ACHN (cell line): ENCODE results near the gene CCDC15.

Source experiments
- DNase-seq: peaks from one replicate; pipeline ENCODE4 v3.0.0-alpha.2; 2015
- in situ Hi-C: cut with HindIII; loops from 2 replicates; pipeline ENCODE4 v1.10.0; 2017; ENCODE audit warnings: low sequenced_read_pairs, low pct_ligation_motif_present, low pct_unique_long_range_greater_than_20kb

The CCDC15 gene

GRCh38 chr11:124953753-124954589, at the start of gene CCDC15:
Gene CCDC15, plus strand, starts transcription at chr11:124954202. Its CDS starts 531 bp downstream, at chr11:124954733.
- DNase-seq, result peak; percentile 96
- in situ Hi-C loops, result no loop called here

GRCh38 chr11:124915541-124916369, 38.2 kb upstream of the CCDC15 start:
- no peak for DNase-seq
- in situ Hi-C loops, result no loop called here

DNA sequence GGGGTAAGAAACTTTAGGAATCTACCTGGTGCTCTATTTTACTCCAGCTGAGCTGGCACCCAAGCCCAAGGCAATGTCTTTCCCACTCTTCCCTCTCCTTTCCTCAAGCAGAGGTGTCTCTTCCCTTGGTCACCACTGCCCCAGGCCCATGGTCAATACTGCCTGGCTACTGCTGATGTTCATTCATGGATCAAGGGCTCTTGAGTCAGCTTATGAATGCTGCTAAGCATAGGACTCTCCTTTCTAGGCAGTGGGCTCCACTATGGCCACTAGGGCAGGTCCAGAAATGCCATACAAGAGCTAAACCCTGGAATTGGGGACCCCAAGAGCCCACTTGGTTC, 37.7 kb upstream of the CCDC15 start:
- in situ Hi-C loops, result no loop called here
- DNase-seq, result no peak

DNA sequence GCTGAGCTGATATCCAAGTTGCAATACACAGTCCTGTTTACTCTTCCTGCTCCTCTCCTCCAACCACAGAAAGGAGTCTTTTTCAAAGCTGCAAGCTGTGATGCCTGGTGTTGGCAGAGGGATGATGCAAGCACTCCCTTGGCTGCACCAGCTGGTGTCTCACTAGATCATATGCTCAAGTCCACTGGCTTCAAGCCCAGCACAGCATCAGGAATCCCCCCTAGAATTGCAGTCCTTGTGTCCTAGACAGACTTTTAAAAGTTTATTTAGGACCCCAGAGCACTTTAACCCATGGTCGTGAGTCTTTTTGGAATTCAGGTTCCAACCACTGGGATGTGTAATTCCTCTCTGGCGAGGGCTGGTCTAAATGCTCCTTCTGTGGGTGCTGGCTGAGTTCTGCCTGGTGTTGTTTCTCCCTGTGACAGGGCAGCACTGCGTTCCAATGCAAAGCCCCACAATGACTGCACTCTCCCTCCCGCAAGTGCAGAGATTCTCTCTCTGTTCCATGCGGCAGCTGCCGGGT, 36.8 kb upstream of the CCDC15 start:
- DNase-seq, result no peak
- in situ Hi-C loops, result no loop called here

DNA sequence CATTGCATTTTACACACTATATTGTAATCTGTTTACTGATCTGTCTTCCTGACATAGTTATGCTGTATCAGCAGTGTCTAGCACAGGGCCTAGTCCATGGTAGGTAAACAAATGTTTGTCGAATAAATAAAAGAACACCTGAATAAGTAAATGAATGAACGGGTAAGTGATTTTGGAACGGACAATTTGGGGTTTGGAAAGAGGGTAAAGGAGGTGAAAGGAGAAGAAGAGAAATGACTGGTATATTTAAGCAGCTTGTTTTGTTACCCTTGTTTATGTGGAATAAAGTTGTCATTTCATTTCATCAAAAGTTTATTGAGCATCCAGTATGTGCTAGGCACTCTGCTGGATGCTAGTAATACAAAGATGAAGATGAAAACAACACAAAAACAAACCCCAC, 35.1 kb upstream of the CCDC15 start, which contains the start of gene HEPN1:
TSS of gene HEPN1 (plus strand) at position 301 of the 400 bp plus-strand sequence.
- in situ Hi-C loops, result no loop called here

DNA sequence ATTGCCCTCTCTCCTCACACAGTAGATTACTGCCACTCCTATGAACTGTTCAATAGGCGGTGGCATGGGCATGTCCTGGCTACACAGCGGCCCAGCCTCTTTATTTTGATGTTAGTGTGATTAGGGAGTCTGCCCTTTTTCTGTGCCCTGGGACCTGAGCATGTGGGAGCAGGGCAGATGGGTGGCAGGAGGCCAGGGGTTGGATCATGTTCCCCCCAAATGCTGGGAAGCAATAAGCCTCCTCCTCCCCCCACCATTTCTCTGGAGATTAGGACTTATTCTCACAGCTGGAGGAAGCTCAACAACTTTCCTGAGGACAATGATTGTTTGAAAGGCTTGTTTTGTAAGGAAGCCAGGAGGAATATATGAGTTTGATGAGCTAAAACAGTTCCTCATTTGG, 34.1 kb upstream of the CCDC15 start:
- no peak for DNase-seq
- in situ Hi-C loops, result no loop called here

More for the DNA sequence above, 35.1 kb upstream of the CCDC15 start, which contains the start of gene HEPN1:
- DNase-seq, result no peak

DNA sequence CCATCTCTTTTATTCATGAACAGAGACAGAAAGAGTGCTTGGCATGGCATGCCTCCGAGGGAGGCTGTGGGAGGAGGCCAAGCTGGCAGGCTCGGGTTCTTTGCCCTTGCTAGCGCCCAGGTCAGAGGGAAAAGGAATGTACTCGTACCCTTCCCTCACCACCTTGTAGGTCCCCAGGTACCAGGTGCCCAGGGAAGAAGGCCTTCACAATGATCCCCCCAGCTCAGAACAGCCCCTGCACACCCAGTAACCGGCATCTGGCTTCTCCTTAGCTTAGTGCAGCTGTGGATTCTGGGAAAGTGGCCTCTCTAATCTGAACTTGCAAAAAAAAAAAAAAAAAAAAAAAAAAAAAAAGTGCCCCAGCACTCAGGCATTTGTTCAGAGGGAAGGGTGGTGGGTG, 33.6 kb upstream of the CCDC15 start:
- no peak for DNase-seq
- in situ Hi-C loops, result no loop called here

DNA sequence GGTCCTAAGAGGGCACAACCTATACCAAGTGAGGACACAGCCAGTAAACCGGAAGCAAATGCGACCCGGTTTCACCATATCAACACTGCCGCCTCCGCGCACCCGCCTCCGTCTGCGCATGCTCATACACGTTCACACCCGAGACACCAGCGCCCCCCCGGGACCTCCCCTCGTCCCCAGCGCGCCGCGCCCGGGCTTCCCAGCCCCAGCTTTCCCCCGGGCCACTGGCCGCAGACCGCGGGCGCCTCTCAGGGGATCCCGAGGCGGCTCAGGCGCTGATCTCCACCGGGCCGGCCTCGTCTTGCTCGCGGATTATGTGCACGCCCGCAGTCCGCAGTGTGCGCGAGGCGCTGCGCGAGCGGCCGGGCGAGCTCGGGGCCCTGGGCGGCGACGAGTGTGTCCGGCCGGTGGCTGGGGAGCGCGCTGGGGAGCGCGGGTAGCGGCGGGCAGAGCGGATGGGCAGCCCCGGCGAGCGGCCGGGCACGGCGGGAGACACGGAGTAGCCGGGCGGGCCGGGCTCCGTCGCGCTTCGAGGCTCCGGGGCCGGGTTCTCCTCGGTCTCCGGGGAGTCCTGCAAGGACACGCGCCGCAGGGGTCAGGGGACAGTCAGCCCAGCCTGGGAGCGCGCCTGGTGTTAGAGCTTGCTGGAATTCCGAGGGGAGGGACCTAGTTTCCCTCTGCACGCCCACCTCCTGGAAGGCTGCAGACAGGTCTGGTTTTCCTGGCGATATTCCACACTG, 33.0 kb upstream of the CCDC15 start:
- no peak for DNase-seq
- in situ Hi-C loops, result no loop called here

DNA sequence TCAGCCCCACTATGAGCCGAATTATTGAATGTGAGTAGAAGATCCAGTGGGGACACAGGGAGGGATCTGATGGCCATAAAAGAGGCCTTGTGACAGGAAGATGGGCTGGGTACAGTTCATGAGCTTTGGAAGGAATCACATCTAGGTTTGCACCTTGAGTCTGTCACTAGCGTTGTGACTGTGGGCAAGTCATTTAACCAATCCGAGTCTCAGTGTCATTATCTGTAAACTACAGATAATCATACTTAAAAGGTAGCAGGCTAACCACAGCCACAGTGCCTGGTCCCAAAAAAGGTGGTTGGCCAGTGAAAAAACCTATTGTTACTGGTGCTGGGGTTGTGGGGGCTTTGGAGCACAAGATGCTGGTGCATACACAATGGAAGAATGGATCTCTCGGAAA, 31.2 kb upstream of the CCDC15 start:
- in situ Hi-C loops, result no loop called here
- no peak for DNase-seq

- no peak for DNase-seq
- in situ Hi-C loops, result no loop called here
Observed at GRCh38 chr11:124923296-124923695, 30.7 kb upstream of the CCDC15 start.

GRCh38 chr11:124928942-124929665, 24.9 kb upstream of the CCDC15 start:
- in situ Hi-C loops, result no loop called here
- DNase-seq, result no peak

DNA sequence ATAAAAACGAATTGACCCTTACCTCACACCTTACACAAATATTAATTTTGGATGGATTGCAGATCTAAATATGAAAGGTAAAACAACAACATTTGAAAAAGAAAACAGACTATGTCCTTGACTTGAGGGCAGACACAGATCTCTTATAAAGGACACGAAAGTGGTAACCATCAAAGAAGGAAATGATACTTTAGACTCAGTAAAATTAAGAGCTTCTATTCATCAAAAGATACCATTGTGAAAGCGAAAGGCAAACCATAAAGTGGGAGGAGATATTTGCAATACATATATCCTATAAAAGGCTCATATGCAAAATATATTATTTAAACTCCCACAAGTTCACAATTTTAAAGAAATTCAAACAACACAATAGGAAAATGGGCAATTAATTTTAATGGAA, 23.2 kb upstream of the CCDC15 start:
- in situ Hi-C loops, result no loop called here
- DNase-seq, result no peak

GRCh38 chr11:124934862-124935547, 19.0 kb upstream of the CCDC15 start:
- no peak for DNase-seq
- in situ Hi-C loops, result no loop called here

GRCh38 chr11:124935548-124936514, 18.2 kb upstream of the CCDC15 start, which contains the start of gene HEPACAM:
Gene HEPACAM, minus strand, starts transcription at chr11:124936047. Its CDS starts 41 bp downstream, at chr11:124936006.
- no peak for DNase-seq
- in situ Hi-C loops, result no loop called here

- no peak for DNase-seq
- in situ Hi-C loops, result no loop called here
Observed at GRCh38 chr11:124937336-124937935, 16.6 kb upstream of the CCDC15 start.

- DNase-seq, result no peak
- in situ Hi-C loops, result no loop called here
Observed at GRCh38 chr11:124938206-124938765, 15.7 kb upstream of the CCDC15 start.
